HepG2 (cell line): ENCODE results near the gene RABGAP1L. TPM values are rescaled to one million over a fixed set of nuclear protein-coding genes. Genes with fewer than 3 reads are reported as not detected.

Source experiments
- ATAC-seq: fragments of 200-7000 bp; cut with Tn5 transposase; 3 replicates; pipeline ENCODE4 v1.9.1; 2020; ENCODE audit warnings: mild to moderate bottlenecking, moderate library complexity
- BruUV-seq: library from RNA; stranded (reverse); fragments of 400-500 nt; replicated peaks from 2 replicates; lab custom pipeline; 2021; lab: Mats Ljungman, UMichigan
- CTCF ChIA-PET: fragments of 300-600 bp; formaldehyde crosslinking; extraction: SDS; loops from one replicate; lab custom pipeline; 2021; ENCODE audit warnings: low total read pairs, inconsistent platforms, low intra/inter-chr PET ratio; lab: Yijun Ruan, JAX
- POLR2A ChIA-PET: fragments of 350-600 bp; sonication (Branson Sonifier 250); formaldehyde crosslinking; loops from one replicate; lab custom pipeline; 2020; ENCODE audit warnings: antibody characterized with exemption, inconsistent platforms; lab: Yijun Ruan, JAX
- DNase-seq: peaks from one replicate; pipeline ENCODE4 v3.0.0-alpha.2; 2015; ENCODE audit warnings: low spot score
- FAIRE-seq: peaks from 3 replicates; lab custom pipeline; 2011; peaks lifted over from hg19 to GRCh38; lab: Jason Lieb, UNC
- H2AFZ ChIP-seq: one replicate; pipeline ENCODE4 v1.6.1; 2011; ENCODE audit warnings: low read length, inconsistent platforms
- H3K27ac ChIP-seq: fragments of 300-600 bp; 3 replicates; pipeline ENCODE4 v1.8.0; 2011; ENCODE audit warnings: mixed run types, mild to moderate bottlenecking, mixed read lengths, low read length, inconsistent platforms; ENCODE audit not compliant: insufficient read depth; ENCODE audit errors: extremely low read length
- H3K27me3 ChIP-seq, 2 experiments: fragments of 200-600 bp in 1 of 2; 2 replicates in 1 of 2; 3 replicates in 1 of 2; pipeline versions ENCODE4 v1.6.0 to v1.8.0; 2011; ENCODE audit warnings: low read length in 2 of 2, mild to moderate bottlenecking in 2 of 2, moderate library complexity in 2 of 2, inconsistent platforms in 1 of 2; ENCODE audit not compliant: insufficient read depth in 2 of 2, control insufficient read depth in 1 of 2
- H3K36me3 ChIP-seq, 2 experiments: fragments of 200-600 bp in 1 of 2; replicated peaks in 1 of 2; 2 replicates in 1 of 2; 3 replicates in 1 of 2; pipeline versions ENCODE4 v1.5.1 to v1.8.0; 2011; ENCODE audit warnings: low read length in 2 of 2, inconsistent platforms in 1 of 2; ENCODE audit not compliant: insufficient read depth in 2 of 2, control insufficient read depth in 1 of 2
- H3K4me1 ChIP-seq: 2 replicates; pipeline ENCODE4 v1.5.1; 2012; ENCODE audit warnings: low read length, inconsistent platforms; ENCODE audit not compliant: insufficient read depth
- H3K4me2 ChIP-seq: 2 replicates; pipeline ENCODE4 v1.6.0; 2011; ENCODE audit warnings: low read depth, low read length, inconsistent platforms
- H3K4me3 ChIP-seq, 3 experiments: fragments of 200-600 bp in 1 of 3; sonication (generic), shearing (Covaris generic) in 1 of 3; replicated peaks in 1 of 3; 2 replicates each; pipeline ENCODE4 v1.5.1; 2011 to 2016; ENCODE audit warnings: low read length in 3 of 3, inconsistent platforms in 2 of 3, low read depth in 2 of 3, mild to moderate bottlenecking in 2 of 3, control low read depth in 1 of 3, mixed read lengths in 1 of 3; ENCODE audit not compliant: insufficient read depth in 1 of 3
- H3K79me2 ChIP-seq: one replicate; pipeline ENCODE4 v1.6.1; 2011; ENCODE audit warnings: low read length, inconsistent platforms; ENCODE audit not compliant: insufficient read depth
- H3K9ac ChIP-seq: 2 replicates; pipeline ENCODE4 v1.6.0; 2011; ENCODE audit warnings: mild to moderate bottlenecking, low read depth, low read length, inconsistent platforms; ENCODE audit not compliant: insufficient read depth
- H3K9me3 ChIP-seq: 2 replicates; pipeline ENCODE4 v1.5.1; 2012; ENCODE audit warnings: mild to moderate bottlenecking, low read length
- H4K20me1 ChIP-seq: 2 replicates; pipeline ENCODE4 v1.6.0; 2011; ENCODE audit warnings: inconsistent platforms, mild to moderate bottlenecking, low read length, moderate library complexity; ENCODE audit not compliant: insufficient read depth
- ATRX ChIP-seq: sonication (generic); formaldehyde crosslinking; IDR thresholded peaks from 2 replicates; pipeline ENCODE4 v1.4.0; 2020; ENCODE audit warnings: missing genetic modification reagents, borderline replicate concordance
- BCL6 ChIP-seq: IDR thresholded peaks from 2 replicates; pipeline ENCODE4 v1.6.1; 2016; ENCODE audit warnings: missing genetic modification reagents, missing compliant biosample characterization
- CHD2 ChIP-seq: IDR thresholded peaks from 2 replicates; pipeline ENCODE4 v1.6.1; 2011; ENCODE audit warnings: low read depth, low read length, improper control_type of control experiment
- NR0B2 ChIP-seq: sonication (generic); formaldehyde crosslinking; IDR thresholded peaks from 2 replicates; pipeline ENCODE4 v1.4.0; 2020; ENCODE audit warnings: mild to moderate bottlenecking, missing genetic modification reagents
- NR2F2 ChIP-seq: IDR thresholded peaks from 2 replicates; pipeline ENCODE4 v1.6.1; 2012; ENCODE audit warnings: low read depth, inconsistent platforms, borderline replicate concordance
- POLR2AphosphoS5 ChIP-seq: IDR thresholded peaks from 2 replicates; pipeline ENCODE4 v1.6.1; 2012; ENCODE audit warnings: low read depth, low read length
- RERE ChIP-seq: IDR thresholded peaks from 2 replicates; pipeline ENCODE4 v1.6.1; 2016; ENCODE audit warnings: low read depth, missing genetic modification reagents, missing compliant biosample characterization
- SP5 ChIP-seq: IDR thresholded peaks from 2 replicates; pipeline ENCODE4 v1.6.1; 2016; ENCODE audit warnings: low read depth, borderline replicate concordance
- SRY ChIP-seq: sonication (generic); formaldehyde crosslinking; IDR thresholded peaks from 2 replicates; pipeline ENCODE4 v1.8.0; 2022; ENCODE audit warnings: mild to moderate bottlenecking, missing genetic modification reagents
- TBP ChIP-seq: sonication (generic); formaldehyde crosslinking; IDR thresholded peaks from 2 replicates; pipeline ENCODE4 v1.5.0; 2020; ENCODE audit warnings: missing genetic modification reagents
- YEATS4 ChIP-seq: sonication (generic); formaldehyde crosslinking; IDR thresholded peaks from 2 replicates; pipeline ENCODE4 v1.4.0; 2020; ENCODE audit warnings: missing genetic modification reagents, borderline replicate concordance
- ZBTB20 ChIP-seq: sonication (generic); formaldehyde crosslinking; IDR thresholded peaks from 2 replicates; pipeline ENCODE4 v1.8.1; 2023; ENCODE audit warnings: missing genetic modification reagents, low read depth, mild to moderate bottlenecking, borderline replicate concordance
- ZNF17 ChIP-seq: sonication (generic); formaldehyde crosslinking; IDR thresholded peaks from 2 replicates; pipeline ENCODE4 v1.5.0; 2020; ENCODE audit warnings: mild to moderate bottlenecking, missing genetic modification reagents
- ZNF761 ChIP-seq: sonication (generic); formaldehyde crosslinking; conservative IDR thresholded peaks from 2 replicates; pipeline ENCODE4 v1.4.0; 2020; ENCODE audit warnings: mild to moderate bottlenecking, missing genetic modification reagents
- ZNF800 ChIP-seq: sonication (generic); formaldehyde crosslinking; IDR thresholded peaks from 2 replicates; pipeline ENCODE4 v1.4.0; 2020; ENCODE audit warnings: missing genetic modification reagents
- whole genome bisulfite sequencing: methylation state at CpG from one replicate; pipeline ENCODE4 v1.1.6; 2017; ENCODE audit warnings: low lambda C conversion rate; 5-methylcytosine and 5-hydroxymethylcytosine counted together
- in situ Hi-C: cut with HindIII; loops from 2 replicates; pipeline ENCODE4 v1.10.0; 2017; ENCODE audit warnings: low pct_unique_long_range_greater_than_20kb; ENCODE audit not compliant: extremely low pct_ligation_motif_present
- intact Hi-C: fragments of 100-400 bp; cut with micrococcal nuclease; formaldehyde crosslinking; loops from one replicate; pipeline ENCODE4 v1.10.0; 2022; ENCODE audit not compliant: unreplicated experiment
- polyA plus RNA-seq, 8 experiments: library from polyadenylated mRNA; depleted of rRNA in 3 of 8; stranded (reverse) in 7 of 8; unstranded in 1 of 8; fragments of >200 nt; fragmentation: Illumina TruSeq in 4 of 8; extraction: Trizol in 4 of 8; gene quantifications; 2 replicates each; pipeline versions ENCODE4 v1.2.1 to v1.2.3, GENCODE V29; 2011 to 2016; ENCODE audit warnings: low read depth in 4 of 8, missing spikeins in 1 of 8, mixed read lengths in 1 of 8; ENCODE audit not compliant: insufficient read depth in 1 of 8
- total RNA-seq, 5 experiments: library from RNA; depleted of rRNA; stranded (reverse); fragments of >200 nt; fragmentation: Illumina TruSeq; extraction: Trizol; gene quantifications; 2 replicates each; pipeline ENCODE4 v1.2.3, GENCODE V29; 2016; ENCODE audit warnings: low read depth in 1 of 5
- TF ChIP-seq, protein P1 (sequence below): sonication (generic); formaldehyde crosslinking; IDR thresholded peaks from 2 replicates; pipeline ENCODE4 v1.4.0; 2020; ENCODE audit warnings: missing genetic modification reagents, mild to moderate bottlenecking, borderline replicate concordance

Gene RABGAP1L
- total and polyA plus RNA-seq, 2 of the 13 experiments (the other 11 are each of a cell fraction or from before 2014, with no cell fraction given): 7.9 to 22.6 TPM

DNA sequence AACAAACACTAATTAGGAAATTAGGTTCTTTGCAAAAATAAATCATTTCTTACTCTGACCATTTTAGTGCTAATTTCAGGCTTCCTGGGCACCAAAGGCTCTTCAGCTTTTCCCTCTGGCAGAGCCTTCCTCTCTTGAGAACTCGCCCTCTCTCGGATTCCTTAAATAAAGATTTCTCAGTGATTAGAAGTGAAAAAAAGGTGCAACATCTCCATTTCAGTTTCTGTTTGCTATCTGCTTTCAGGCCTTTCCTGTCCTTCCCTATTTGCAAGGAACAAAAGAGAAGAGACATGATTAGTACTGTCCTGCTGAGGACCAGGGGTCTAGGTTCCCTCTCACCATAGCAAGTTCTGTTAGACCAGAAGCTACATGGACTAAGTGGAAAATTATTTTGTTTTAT, 812.6 kb downstream of the RABGAP1L start:
- ChIA-PET POLR2A (no interaction called here), CTCF (no interaction called here)
- H2AFZ ChIP-seq: no peak overlapping the region
- H3K4me1 ChIP-seq: peaks cover 23% of the 10 kb centered on the region
- FAIRE-seq (no peak), ATAC-seq (no peak), DNase-seq (no peak)
- BruUV-seq: no TSS peak
- H4K20me1 ChIP-seq: no peaks in the 10 kb centered on the region
- no peak overlapping the region for H3K4me3 ChIP-seq
- TF ChIP-seq, protein P1, sequence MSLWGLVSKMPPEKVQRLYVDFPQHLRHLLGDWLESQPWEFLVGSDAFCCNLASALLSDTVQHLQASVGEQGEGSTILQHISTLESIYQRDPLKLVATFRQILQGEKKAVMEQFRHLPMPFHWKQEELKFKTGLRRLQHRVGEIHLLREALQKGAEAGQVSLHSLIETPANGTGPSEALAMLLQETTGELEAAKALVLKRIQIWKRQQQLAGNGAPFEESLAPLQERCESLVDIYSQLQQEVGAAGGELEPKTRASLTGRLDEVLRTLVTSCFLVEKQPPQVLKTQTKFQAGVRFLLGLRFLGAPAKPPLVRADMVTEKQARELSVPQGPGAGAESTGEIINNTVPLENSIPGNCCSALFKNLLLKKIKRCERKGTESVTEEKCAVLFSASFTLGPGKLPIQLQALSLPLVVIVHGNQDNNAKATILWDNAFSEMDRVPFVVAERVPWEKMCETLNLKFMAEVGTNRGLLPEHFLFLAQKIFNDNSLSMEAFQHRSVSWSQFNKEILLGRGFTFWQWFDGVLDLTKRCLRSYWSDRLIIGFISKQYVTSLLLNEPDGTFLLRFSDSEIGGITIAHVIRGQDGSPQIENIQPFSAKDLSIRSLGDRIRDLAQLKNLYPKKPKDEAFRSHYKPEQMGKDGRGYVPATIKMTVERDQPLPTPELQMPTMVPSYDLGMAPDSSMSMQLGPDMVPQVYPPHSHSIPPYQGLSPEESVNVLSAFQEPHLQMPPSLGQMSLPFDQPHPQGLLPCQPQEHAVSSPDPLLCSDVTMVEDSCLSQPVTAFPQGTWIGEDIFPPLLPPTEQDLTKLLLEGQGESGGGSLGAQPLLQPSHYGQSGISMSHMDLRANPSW (CRISPR knock-in tag): no peak
- TF ChIP-seq NR0B2 (CRISPR knock-in tag) (no peak), CHD2 (no peak), POLR2AphosphoS5 (no peak), SRY (CRISPR knock-in tag) (no peak), SP5 (CRISPR knock-in tag) (no peak), ATRX (CRISPR knock-in tag) (no peak), YEATS4 (no peak), BCL6 (CRISPR knock-in tag) (no peak), RERE (no peak), ZNF761 (CRISPR knock-in tag) (no peak), TBP (CRISPR knock-in tag) (no peak), NR2F2 (no peak), ZNF800 (CRISPR knock-in tag) (no peak), ZBTB20 (no peak), ZNF17 (CRISPR knock-in tag) (no peak)
- H3K9ac ChIP-seq: no peak overlapping the region
- in situ Hi-C loops: no loop called here
- H3K27me3 ChIP-seq: no peaks in the 10 kb centered on the region
- intact Hi-C loops: no loop called here
- H3K36me3 ChIP-seq: no peaks in the 10 kb centered on the region
- no peak overlapping the region for H3K4me2 ChIP-seq
- WGBS: 100% methylated on average over 2 of the region's 2 CpGs
- H3K79me2 ChIP-seq: no peaks in the 10 kb centered on the region
- no peak overlapping the region for H3K27ac ChIP-seq
- no peaks in the 10 kb centered on the region for H3K9me3 ChIP-seq
